PC-3 (cell line): ENCODE data around the gene SDS. TPM values are rescaled to one million over a fixed set of nuclear protein-coding genes. Genes with fewer than 3 reads are reported as not detected.

ENCODE experiments used
- ATAC-seq: fragments of 200-7000 bp; cut with Tn5 transposase; 2 replicates; pipeline ENCODE4 v1.9.1; 2020; ENCODE audit warnings: mild to moderate bottlenecking, moderate library complexity
- BruUV-seq: library from RNA; stranded (reverse); fragments of 400-500 nt; replicated peaks from 2 replicates; lab custom pipeline; 2021; lab: Mats Ljungman, UMichigan
- CTCF ChIA-PET: fragments of 300-600 bp; sonication (Branson Sonifier 250); formaldehyde crosslinking; loops from one replicate; lab custom pipeline; 2022; ENCODE audit warnings: antibody characterized with exemption; lab: Charles Lee
- POLR2A ChIA-PET: fragments of 300-600 bp; sonication (Branson Sonifier 250); formaldehyde crosslinking; loops from one replicate; lab custom pipeline; 2022; ENCODE audit warnings: antibody characterized with exemption; ENCODE audit not compliant: unreplicated experiment; lab: Charles Lee
- DNase-seq: peaks from one replicate; pipeline ENCODE4 v3.0.0-alpha.2; 2015
- H2AFZ ChIP-seq: fragments of 300-600 bp; sonication (generic); 2 replicates; pipeline ENCODE4 v1.6.0; 2016; ENCODE audit warnings: antibody characterized with exemption, low read length
- H3F3A ChIP-seq: fragments of 300-600 bp; sonication (generic); one replicate; pipeline ENCODE4 v1.6.0; 2017; ENCODE audit warnings: antibody characterized with exemption, low read length, control low read depth, mild to moderate bottlenecking; ENCODE audit not compliant: unreplicated experiment
- H3K27ac ChIP-seq: fragments of 300-600 bp; sonication (generic); 2 replicates; pipeline ENCODE4 v1.5.1; 2016; ENCODE audit warnings: mild to moderate bottlenecking, low read length
- H3K27me3 ChIP-seq: fragments of 300-600 bp; sonication (generic); 2 replicates; pipeline ENCODE4 v1.6.1; 2016; ENCODE audit warnings: low read length, mixed read lengths
- H3K36me3 ChIP-seq: fragments of 300-600 bp; sonication (generic); 2 replicates; pipeline ENCODE4 v1.6.1; 2016; ENCODE audit warnings: low read depth, mixed run types, low read length, mixed read lengths
- H3K4me1 ChIP-seq: fragments of 300-600 bp; sonication (generic); 2 replicates; pipeline ENCODE4 v1.5.1; 2016; ENCODE audit warnings: low read length; ENCODE audit not compliant: insufficient read depth
- H3K4me2 ChIP-seq: fragments of 300-600 bp; sonication (generic); 2 replicates; pipeline ENCODE4 v1.6.0; 2016; ENCODE audit warnings: low read length
- H3K4me3 ChIP-seq: fragments of 300-600 bp; sonication (generic); 2 replicates; pipeline ENCODE4 v1.5.1; 2016; ENCODE audit warnings: mild to moderate bottlenecking, low read length, mixed read lengths
- H3K79me2 ChIP-seq: fragments of 300-600 bp; sonication (generic); 2 replicates; pipeline ENCODE4 v1.6.1; 2017; ENCODE audit warnings: low read length, mixed read lengths
- H3K9ac ChIP-seq: fragments of 300-600 bp; sonication (generic); 2 replicates; pipeline ENCODE4 v1.6.0; 2016; ENCODE audit warnings: mild to moderate bottlenecking, low read length
- H3K9me2 ChIP-seq: fragments of 300-600 bp; sonication (generic); replicated peaks from 2 replicates; pipeline ENCODE4 v1.6.1; 2016; ENCODE audit warnings: mixed run types, low read length, mixed read lengths
- H3K9me3 ChIP-seq: fragments of 300-600 bp; sonication (generic); 2 replicates; pipeline ENCODE4 v1.6.1; 2016; ENCODE audit warnings: low read length, mixed read lengths
- H4K20me1 ChIP-seq: fragments of 300-600 bp; sonication (generic); 2 replicates; pipeline ENCODE4 v1.6.1; 2016; ENCODE audit warnings: low read length, mixed read lengths
- EZH2 ChIP-seq: fragments of 300-600 bp; sonication (generic); IDR thresholded peaks from one replicate; pipeline ENCODE4 v1.6.1; 2017; ENCODE audit warnings: antibody characterized with exemption, mild to moderate bottlenecking, low read length; ENCODE audit not compliant: unreplicated experiment
- EZH2phosphoT487 ChIP-seq: fragments of 300-600 bp; sonication (generic); IDR thresholded peaks from 2 replicates; pipeline ENCODE4 v1.6.1; 2018; ENCODE audit warnings: mild to moderate bottlenecking, antibody characterized with exemption, low read length, borderline replicate concordance
- intact Hi-C: fragments of 100-400 bp; cut with micrococcal nuclease; formaldehyde crosslinking; loops from 2 replicates; pipeline ENCODE4 v1.9.0; 2023
- total RNA-seq: library from RNA; depleted of rRNA; stranded (reverse); fragments of >200 nt; gene quantifications from 2 replicates; pipeline ENCODE4 v1.2.3, GENCODE V29; 2014
- TF ChIP-seq, protein P1 (sequence below): fragments of 300-600 bp; sonication (generic); conservative IDR thresholded peaks from 2 replicates; pipeline ENCODE4 v1.5.1; 2017; ENCODE audit warnings: antibody characterized with exemption, low read depth, mild to moderate bottlenecking, low read length

SDS gene
- total RNA-seq, 1 experiment from 2014 or later, result not detected

DNA sequence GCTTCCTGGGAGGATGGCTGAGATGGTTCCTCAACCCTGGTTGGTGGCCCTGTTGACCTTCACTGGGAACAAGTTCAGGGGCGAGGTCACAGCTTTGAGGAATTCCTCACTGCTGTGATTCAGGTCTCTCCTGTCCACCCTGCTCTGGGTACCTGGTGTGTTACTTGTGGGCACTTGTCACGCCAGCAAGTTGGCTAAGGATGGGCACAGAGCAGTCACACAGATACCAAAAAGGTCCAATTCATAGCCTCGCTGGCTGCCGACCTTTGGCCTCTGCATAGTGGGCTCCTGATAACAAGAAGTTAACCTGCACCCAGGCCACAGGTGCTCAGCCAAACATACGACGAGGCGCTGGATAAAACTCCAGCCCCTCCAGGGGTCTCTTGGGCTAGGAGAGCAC is 11.2 kb downstream of the SDS start:
- ChIA-PET POLR2A (no interaction called here), CTCF (no interaction called here)
- H3K36me3 ChIP-seq, result peaks cover 17% of the 10 kb centered on the region
- no peaks in the 10 kb centered on the region for H3K9me2 ChIP-seq
- H3K9ac ChIP-seq, result no peak overlapping the region
- no peaks in the 10 kb centered on the region for H3K4me1 ChIP-seq
- no peaks in the 10 kb centered on the region for H3K79me2 ChIP-seq
- BruUV-seq, result no TSS peak
- H3F3A ChIP-seq, result no peaks in the 10 kb centered on the region
- no peak overlapping the region for H3K4me2 ChIP-seq
- no peak for ATAC-seq
- intact Hi-C loops, result no loop called here
- H3K27ac ChIP-seq, result no peak overlapping the region
- TF ChIP-seq EZH2, result no peak
- TF ChIP-seq EZH2phosphoT487, result no peak
- TF ChIP-seq, protein P1, sequence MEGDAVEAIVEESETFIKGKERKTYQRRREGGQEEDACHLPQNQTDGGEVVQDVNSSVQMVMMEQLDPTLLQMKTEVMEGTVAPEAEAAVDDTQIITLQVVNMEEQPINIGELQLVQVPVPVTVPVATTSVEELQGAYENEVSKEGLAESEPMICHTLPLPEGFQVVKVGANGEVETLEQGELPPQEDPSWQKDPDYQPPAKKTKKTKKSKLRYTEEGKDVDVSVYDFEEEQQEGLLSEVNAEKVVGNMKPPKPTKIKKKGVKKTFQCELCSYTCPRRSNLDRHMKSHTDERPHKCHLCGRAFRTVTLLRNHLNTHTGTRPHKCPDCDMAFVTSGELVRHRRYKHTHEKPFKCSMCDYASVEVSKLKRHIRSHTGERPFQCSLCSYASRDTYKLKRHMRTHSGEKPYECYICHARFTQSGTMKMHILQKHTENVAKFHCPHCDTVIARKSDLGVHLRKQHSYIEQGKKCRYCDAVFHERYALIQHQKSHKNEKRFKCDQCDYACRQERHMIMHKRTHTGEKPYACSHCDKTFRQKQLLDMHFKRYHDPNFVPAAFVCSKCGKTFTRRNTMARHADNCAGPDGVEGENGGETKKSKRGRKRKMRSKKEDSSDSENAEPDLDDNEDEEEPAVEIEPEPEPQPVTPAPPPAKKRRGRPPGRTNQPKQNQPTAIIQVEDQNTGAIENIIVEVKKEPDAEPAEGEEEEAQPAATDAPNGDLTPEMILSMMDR, result no peak
- no peaks in the 10 kb centered on the region for H3K9me3 ChIP-seq
- H3K27me3 ChIP-seq, result no peaks in the 10 kb centered on the region
- H3K4me3 ChIP-seq, result no peak overlapping the region
- no peaks in the 10 kb centered on the region for H4K20me1 ChIP-seq
- no peak for DNase-seq
- no peak overlapping the region for H2AFZ ChIP-seq

DNA sequence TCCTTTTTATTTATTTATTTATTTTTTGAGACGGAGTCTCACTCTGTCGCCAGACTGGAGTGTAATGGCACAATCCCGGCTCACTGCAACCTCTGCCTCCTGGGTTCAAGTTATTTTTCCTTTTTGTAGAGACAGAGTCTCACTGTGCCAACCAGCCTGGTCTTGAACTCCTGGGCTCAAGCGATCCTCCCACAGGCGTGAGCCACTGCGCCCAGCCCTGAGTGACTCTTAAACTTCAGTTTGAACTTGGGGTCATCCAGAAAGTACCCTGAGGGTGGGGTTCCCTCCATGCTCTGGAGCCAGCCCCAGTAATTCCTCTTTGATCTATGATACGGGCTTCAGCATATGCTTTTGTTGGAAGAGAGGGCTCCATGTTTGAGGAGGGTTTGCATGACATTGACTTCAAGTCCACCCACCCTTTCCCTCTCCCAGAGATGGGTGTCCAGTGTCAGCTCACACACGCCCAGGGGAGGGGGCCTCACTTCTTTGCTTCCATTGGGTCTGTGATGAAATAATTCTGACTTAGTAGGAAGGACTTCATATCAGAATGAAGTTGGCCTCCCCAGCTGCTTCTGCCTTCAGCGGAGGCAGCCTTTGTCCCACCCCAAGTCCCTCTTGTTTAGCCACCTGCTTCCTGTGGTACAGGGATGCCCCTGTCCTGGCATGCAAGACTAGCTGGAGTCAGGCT is 11.9 kb downstream of the SDS start:
- Histone ChIP-seq H3K9ac (no peak overlapping the region), H3F3A (no peaks in the 10 kb centered on the region), H3K4me2 (no peak overlapping the region), H2AFZ (no peak overlapping the region), H3K36me3 (peaks cover 23% of the 10 kb centered on the region), H4K20me1 (no peaks in the 10 kb centered on the region), H3K4me3 (no peak overlapping the region), H3K27ac (no peak overlapping the region), H3K27me3 (no peaks in the 10 kb centered on the region), H3K4me1 (no peaks in the 10 kb centered on the region), H3K9me2 (no peaks in the 10 kb centered on the region), H3K79me2 (no peaks in the 10 kb centered on the region), H3K9me3 (no peaks in the 10 kb centered on the region)
- no TSS peak for BruUV-seq
- ChIA-PET CTCF (no interaction called here), POLR2A (no interaction called here)
- ATAC-seq, result no peak
- TF ChIP-seq, protein P1, result no peak
- TF ChIP-seq EZH2phosphoT487, result no peak
- TF ChIP-seq EZH2, result no peak
- intact Hi-C loops, result no loop called here
- no peak for DNase-seq

DNA sequence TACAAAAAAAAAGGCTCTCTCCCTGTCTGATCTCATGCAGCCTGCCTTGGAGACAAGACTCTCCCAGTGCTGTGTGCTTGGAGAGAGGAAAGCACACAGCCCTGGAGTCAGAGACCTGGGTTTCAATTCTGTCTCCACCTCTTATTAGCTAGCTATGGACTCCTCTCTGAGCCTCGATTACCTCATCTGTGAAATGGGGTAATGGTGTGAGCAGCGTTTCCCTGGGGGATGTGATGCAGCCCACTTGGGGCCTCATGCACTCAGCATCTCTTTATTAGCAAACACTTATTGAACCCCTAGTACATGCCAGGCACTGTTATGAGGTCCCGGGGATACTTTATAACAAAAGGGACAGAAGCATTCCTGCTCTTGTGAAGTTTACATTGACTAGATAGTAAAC is 12.5 kb downstream of the SDS start:
- Histone ChIP-seq H3K36me3 (peaks cover 24% of the 10 kb centered on the region), H3K9me3 (no peaks in the 10 kb centered on the region), H3K4me2 (no peak overlapping the region), H3K27me3 (no peaks in the 10 kb centered on the region), H3K4me3 (no peak overlapping the region), H3K4me1 (no peaks in the 10 kb centered on the region), H3K9ac (no peak overlapping the region), H4K20me1 (no peaks in the 10 kb centered on the region), H2AFZ (no peak overlapping the region), H3K79me2 (no peaks in the 10 kb centered on the region), H3K27ac (no peak overlapping the region), H3K9me2 (no peaks in the 10 kb centered on the region), H3F3A (no peaks in the 10 kb centered on the region)
- BruUV-seq, result no TSS peak
- CTCF ChIA-PET, result no interaction called here
- POLR2A ChIA-PET, result no interaction called here
- no peak for ATAC-seq
- intact Hi-C loops, result no loop called here
- no peak for TF ChIP-seq EZH2
- TF ChIP-seq, protein P1, result no peak
- TF ChIP-seq EZH2phosphoT487, result no peak
- DNase-seq, result no peak
